ENCODE data around the gene GALNT7.

GALNT7 gene

GRCh38 chr4:173301518-173302201 lies 133.0 kb downstream of the GALNT7 start:
- no peak for DNase-seq (ENCODE audit: low read depth in 3 of 3)

GRCh38 chr4:173307778-173308177 lies 139.2 kb downstream of the GALNT7 start:
- no peak for DNase-seq (ENCODE audit: low read depth in 3 of 3)

GRCh38 chr4:173311368-173311767 lies 142.8 kb downstream of the GALNT7 start:
- DNase-seq (ENCODE audit: low read depth in 3 of 3): no peak

- DNase-seq (ENCODE audit: low read depth in 3 of 3): no peak
Measured at GRCh38 chr4:173314715-173315114, 146.1 kb downstream of the GALNT7 start.

DNA sequence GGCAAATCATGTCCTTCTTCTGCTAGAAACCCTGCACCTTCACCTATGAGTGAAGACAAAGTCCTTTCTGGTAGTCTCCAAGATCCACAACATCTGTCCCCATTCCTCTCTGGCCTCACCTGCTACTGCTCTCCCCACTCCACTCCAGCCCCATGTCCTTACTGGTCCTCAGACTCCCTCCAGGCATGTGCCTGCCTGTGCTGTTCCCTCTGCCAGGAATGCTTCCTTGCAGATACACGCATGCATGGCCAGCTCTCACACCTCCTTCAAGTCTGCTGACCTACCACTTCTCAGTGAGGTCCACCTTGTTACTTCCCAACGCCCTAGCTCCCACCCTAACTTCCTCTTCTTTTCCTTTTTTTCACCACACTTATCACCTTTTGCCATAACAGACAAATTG lies 147.4 kb downstream of the GALNT7 start:
- DNase-seq (ENCODE audit: low read depth in 3 of 3): no peak

GRCh38 chr4:173317004-173317403 lies 148.4 kb downstream of the GALNT7 start:
- no peak for DNase-seq (ENCODE audit: low read depth in 3 of 3)

- DNase-seq (ENCODE audit: low read depth in 3 of 3): no peak
Measured at GRCh38 chr4:173318240-173318639, 149.6 kb downstream of the GALNT7 start.

- DNase-seq (ENCODE audit: low read depth in 3 of 3): no peak
Measured at GRCh38 chr4:173318648-173319211, 150.1 kb downstream of the GALNT7 start.

GRCh38 chr4:173319696-173320095 lies 151.1 kb downstream of the GALNT7 start:
- DNase-seq (ENCODE audit: low read depth in 3 of 3): no peak

GRCh38 chr4:173325007-173325736 lies 156.6 kb downstream of the GALNT7 start:
- no peak for DNase-seq (ENCODE audit: low read depth in 3 of 3)

GRCh38 chr4:173328236-173328901 lies 159.8 kb downstream of the GALNT7 start:
- DNase-seq (ENCODE audit: low read depth in 3 of 3): no peak

DNA sequence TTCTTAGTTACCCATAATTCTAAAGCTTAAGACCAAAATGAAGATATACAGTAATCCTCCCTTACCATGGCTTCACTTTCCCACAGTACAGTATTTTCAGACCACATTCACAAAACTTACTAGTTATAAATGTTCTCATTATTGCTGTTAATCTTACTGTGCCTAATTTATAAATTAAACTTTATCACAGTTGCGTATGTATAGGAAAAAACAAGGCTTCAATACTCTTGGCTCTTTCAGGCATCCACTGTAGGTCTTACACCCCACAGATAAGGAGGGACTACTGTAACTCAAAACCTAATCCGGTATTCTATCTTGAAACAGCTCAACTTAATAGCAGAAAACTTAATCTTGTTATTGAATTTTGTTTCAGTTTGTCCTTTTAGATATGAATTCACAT lies 162.0 kb downstream of the GALNT7 start:
- no peak for DNase-seq (ENCODE audit: low read depth in 3 of 3)

GRCh38 chr4:173332021-173332487 lies 163.4 kb downstream of the GALNT7 start:
- no peak for DNase-seq (ENCODE audit: low read depth in 3 of 3)

DNA sequence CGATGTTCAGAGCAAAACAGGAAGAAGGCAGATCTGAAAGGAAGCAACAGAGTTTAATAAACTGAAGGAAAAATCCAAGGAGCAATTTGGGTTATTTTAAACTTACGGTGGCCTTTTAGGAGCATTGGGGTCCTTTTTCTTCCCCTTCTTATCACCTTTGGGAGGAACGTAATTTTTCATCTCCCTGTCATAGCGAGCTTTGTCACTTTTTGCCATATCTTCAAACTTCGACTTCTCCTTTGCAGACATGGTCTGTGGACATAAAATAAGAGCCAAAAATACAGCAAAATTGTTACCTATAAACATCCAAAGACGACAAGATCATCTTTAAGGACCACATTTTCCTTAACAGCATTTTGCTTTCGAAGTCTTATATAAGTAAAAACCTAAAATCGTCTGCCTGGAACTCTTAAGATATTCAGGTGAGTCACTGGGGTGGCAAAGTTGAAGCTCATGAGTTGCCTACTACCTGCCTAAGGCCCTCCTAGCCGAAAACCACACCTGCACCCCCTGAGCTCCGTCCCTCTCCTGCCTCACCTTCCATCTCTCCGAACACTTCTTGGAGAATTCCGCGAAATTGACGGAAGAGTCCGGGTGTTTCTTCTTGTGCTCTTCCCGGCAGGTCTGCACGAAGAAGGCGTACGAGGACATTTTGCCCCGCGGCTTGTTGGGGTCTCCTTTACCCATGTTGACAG lies 164.5 kb downstream of the GALNT7 start:
- DNase-seq (ENCODE audit: low read depth in 3 of 3): peak in 1 of 3 experiments; percentile 15

GRCh38 chr4:173333658-173334084 lies 165.1 kb downstream of the GALNT7 start:
- DNase-seq (ENCODE audit: low read depth in 3 of 3): peak; percentile 13 to 51 (median 15)

GRCh38 chr4:173334085-173334890 lies 165.7 kb downstream of the GALNT7 start, which contains the start of gene HMGB2:
Gene HMGB2 (minus strand): TSS chr4:173334358. CDS start chr4:173333649, 709 bp downstream.
- DNase-seq (ENCODE audit: low read depth in 3 of 3): peak; percentile 99 to 100 (median 100)

- DNase-seq (ENCODE audit: low read depth in 3 of 3): peak; percentile 7 to 61 (median 9)
Measured at GRCh38 chr4:173334891-173335752, 166.5 kb downstream of the GALNT7 start.

DNA sequence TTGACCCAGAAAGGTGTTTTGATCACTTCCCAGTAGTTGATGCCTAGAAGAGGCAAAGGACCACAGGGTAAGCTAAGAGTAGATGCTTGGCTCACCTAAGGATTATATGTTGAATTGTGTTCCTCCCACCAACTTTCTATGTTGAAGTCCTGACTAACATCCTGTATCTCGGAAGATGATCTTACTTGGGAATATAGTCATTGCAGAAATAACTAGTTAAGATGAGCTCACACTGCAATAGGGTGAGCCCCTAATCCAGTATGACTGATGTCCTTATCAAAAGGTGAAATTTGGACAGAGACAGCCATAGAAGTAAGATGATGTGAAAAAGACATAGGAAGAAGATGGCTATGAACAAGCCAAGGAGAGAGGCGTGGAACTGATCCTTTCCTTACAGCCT lies 168.9 kb downstream of the GALNT7 start:
- DNase-seq (ENCODE audit: low read depth in 3 of 3): no peak

GRCh38 chr4:173343832-173344397 lies 175.3 kb downstream of the GALNT7 start:
- DNase-seq (ENCODE audit: low read depth in 3 of 3): no peak
